ENCODE results near the gene PLEKHB2. TPM values are rescaled to one million over a fixed set of nuclear protein-coding genes. Genes with fewer than 3 reads are reported as not detected.
A peak's percentile ranks its signal among the peaks of the same experiment; 100 is the strongest.

PLEKHB2 gene
- total RNA-seq, 1 donor from 2014 or later = 46.7 TPM

- Histone ChIP-seq H3K27me3 (no peaks in the 10 kb centered on the region), H3K27ac (no peak overlapping the region), H3K4me1 (peaks cover 27% of the 10 kb centered on the region), H3K9me3 (no peaks in the 10 kb centered on the region), H3K4me3 (no peak overlapping the region), H3K36me3 (no peaks in the 10 kb centered on the region)
- TF ChIP-seq POLR2AphosphoS5 (IDR thresholded peaks at IDR 0.05; ENCODE audit: insufficient read depth in 1 of 2, low read depth in 1 of 2) (no peak), POLR2A (IDR thresholded peaks at IDR 0.05) (no peak), CTCF (IDR thresholded peaks at IDR 0.05) (no peak)
- intact Hi-C loops (cut with DNase I) = no loop called here
- no peak for DNase-seq (ENCODE audit: extremely low spot score in 2 of 2)
These were observed 2.0 kb upstream of the PLEKHB2 start for GRCh38 chr2:131103165-131103564.

- Histone ChIP-seq H3K36me3 (no peaks in the 10 kb centered on the region), H3K4me1 (peaks cover 27% of the 10 kb centered on the region), H3K9me3 (no peaks in the 10 kb centered on the region), H3K27ac (peak overlapping the region; percentile 92), H3K4me3 (peak overlapping the region; percentile 68 to 90), H3K27me3 (no peaks in the 10 kb centered on the region)
- intact Hi-C loops (cut with DNase I) = no loop called here
- TF ChIP-seq CTCF (IDR thresholded peaks at IDR 0.05) = no peak
- peak in 1 of 2 donors; percentile 46 for TF ChIP-seq POLR2AphosphoS5 (IDR thresholded peaks at IDR 0.05; ENCODE audit: insufficient read depth in 1 of 2, low read depth in 1 of 2)
- peak in 1 of 2 donors; percentile 89 for DNase-seq (ENCODE audit: extremely low spot score in 2 of 2)
These were observed 515 bp upstream of the PLEKHB2 start for GRCh38 chr2:131104487-131105155.

- intact Hi-C loops (cut with DNase I) = no loop called here
- TF ChIP-seq POLR2AphosphoS5 (IDR thresholded peaks at IDR 0.05; ENCODE audit: insufficient read depth in 1 of 2, low read depth in 1 of 2) (peak in 1 of 2 donors; percentile 22), POLR2A (IDR thresholded peaks at IDR 0.05) (no peak), CTCF (IDR thresholded peaks at IDR 0.05) (no peak)
These were observed 1.0 kb downstream of the PLEKHB2 start for GRCh38 chr2:131105950-131106801.

GRCh38 chr2:131112529-131112928 lies 7.4 kb downstream of the PLEKHB2 start:
- TF ChIP-seq CTCF (IDR thresholded peaks at IDR 0.05) = no peak
- no peak for TF ChIP-seq POLR2A (IDR thresholded peaks at IDR 0.05)
- TF ChIP-seq POLR2AphosphoS5 (IDR thresholded peaks at IDR 0.05; ENCODE audit: insufficient read depth in 1 of 2, low read depth in 1 of 2) = no peak
- H3K9me3 ChIP-seq = no peaks in the 10 kb centered on the region
- intact Hi-C loops (cut with DNase I) = no loop called here
- no peaks in the 10 kb centered on the region for H3K27me3 ChIP-seq
- no peaks in the 10 kb centered on the region for H3K36me3 ChIP-seq
- no peak for DNase-seq (ENCODE audit: extremely low spot score in 2 of 2)
- H3K4me3 ChIP-seq = no peak overlapping the region
- peaks cover 11% of the 10 kb centered on the region for H3K4me1 ChIP-seq
- H3K27ac ChIP-seq = no peak overlapping the region

More at GRCh38 chr2:131105950-131106801, 1.0 kb downstream of the PLEKHB2 start:
- peaks cover 27% of the 10 kb centered on the region for H3K4me1 ChIP-seq
- H3K36me3 ChIP-seq = no peaks in the 10 kb centered on the region
- H3K27ac ChIP-seq = peak overlapping the region; percentile 92
- no peaks in the 10 kb centered on the region for H3K27me3 ChIP-seq
- peak overlapping the region; percentile 68 to 90 for H3K4me3 ChIP-seq
- H3K9me3 ChIP-seq = no peaks in the 10 kb centered on the region
- DNase-seq (ENCODE audit: extremely low spot score in 2 of 2) = no peak
